Liver (tissue), 9 donors: ENCODE data around the gene FOXN3. TPM values are rescaled to one million over a fixed set of nuclear protein-coding genes. Genes with fewer than 3 reads are reported as not detected.

Experiments used
- DNase-seq: peaks from one replicate; pipeline ENCODE4 v3.0.0-alpha.2; 2017; ENCODE audit warnings: low spot score
- H3K27ac ChIP-seq, 2 donors: one replicate each; pipeline ENCODE4 v1.7.0; 2013; ENCODE audit warnings: inconsistent platforms in 2 of 2, low read length in 2 of 2, control low read depth in 1 of 2, low read depth in 1 of 2, mild to moderate bottlenecking in 1 of 2
- H3K27me3 ChIP-seq, 4 donors: one replicate each; pipeline versions ENCODE4 v1.6.1 to v1.7.0; 2013; ENCODE audit warnings: low read length in 3 of 4, inconsistent platforms in 1 of 4, mild to moderate bottlenecking in 1 of 4, moderate library complexity in 1 of 4; ENCODE audit not compliant: control insufficient read depth in 4 of 4, insufficient read depth in 4 of 4
- H3K36me3 ChIP-seq, 4 donors: one replicate each; pipeline versions ENCODE4 v1.6.1 to v1.7.0; 2013; ENCODE audit warnings: low read length in 3 of 4, mild to moderate bottlenecking in 3 of 4, low read depth in 1 of 4, moderate library complexity in 1 of 4; ENCODE audit not compliant: control insufficient read depth in 4 of 4, insufficient read depth in 3 of 4
- H3K4me1 ChIP-seq, 4 donors: one replicate each; pipeline versions ENCODE4 v1.6.1 to v1.7.0; 2013; ENCODE audit warnings: low read length in 3 of 4, mild to moderate bottlenecking in 3 of 4, moderate library complexity in 1 of 4; ENCODE audit not compliant: control insufficient read depth in 4 of 4, insufficient read depth in 4 of 4
- H3K4me3 ChIP-seq, 3 donors: one replicate each; pipeline versions ENCODE4 v1.6.1 to v1.7.0; 2013; ENCODE audit warnings: low read length in 3 of 3, control low read depth in 1 of 3, low read depth in 1 of 3, mild to moderate bottlenecking in 1 of 3
- H3K9ac ChIP-seq, 2 donors: one replicate each; pipeline ENCODE4 v1.7.0; 2013; ENCODE audit warnings: low read length in 2 of 2, mild to moderate bottlenecking in 2 of 2, moderate library complexity in 2 of 2, control low read depth in 1 of 2, low read depth in 1 of 2
- H3K9me3 ChIP-seq, 4 donors: one replicate each; pipeline versions ENCODE4 v1.6.1 to v1.7.0; 2013; ENCODE audit warnings: low read length in 3 of 4; ENCODE audit not compliant: control insufficient read depth in 4 of 4
- CTCF ChIP-seq: fragments of 150-350 bp; IDR thresholded peaks from 2 replicates; pipeline ENCODE4 v1.5.1; 2017; ENCODE audit warnings: improper control_type of control experiment, low read depth, low read length; ENCODE audit not compliant: missing input control
- FOXA1 ChIP-seq: IDR thresholded peaks from 2 replicates; pipeline ENCODE4 v1.6.1; 2016; ENCODE audit warnings: antibody characterized with exemption
- FOXA2 ChIP-seq: IDR thresholded peaks from 2 replicates; pipeline ENCODE4 v1.6.1; 2016; ENCODE audit warnings: antibody characterized with exemption
- GABPA ChIP-seq, 2 donors: IDR thresholded peaks in 1 of 2; conservative IDR thresholded peaks in 1 of 2; 2 replicates each; pipeline ENCODE4 v1.6.1; 2016; ENCODE audit warnings: antibody characterized with exemption in 2 of 2, mild to moderate bottlenecking in 1 of 2, moderate library complexity in 1 of 2
- HNF4A ChIP-seq, 2 donors: conservative IDR thresholded peaks; 2 replicates each; pipeline ENCODE4 v1.6.1; 2016; ENCODE audit warnings: antibody characterized with exemption in 2 of 2, mild to moderate bottlenecking in 2 of 2
- HNF4G ChIP-seq: IDR thresholded peaks from 2 replicates; pipeline ENCODE4 v1.6.1; 2016; ENCODE audit warnings: antibody characterized with exemption
- MAX ChIP-seq: IDR thresholded peaks from 2 replicates; pipeline ENCODE4 v1.6.1; 2016; ENCODE audit warnings: antibody characterized with exemption
- NR2F2 ChIP-seq: IDR thresholded peaks from 2 replicates; pipeline ENCODE4 v1.6.1; 2016; ENCODE audit warnings: antibody characterized with exemption
- RAD21 ChIP-seq, 2 donors: IDR thresholded peaks; 2 replicates each; pipeline ENCODE4 v1.6.1; 2016; ENCODE audit warnings: antibody characterized with exemption in 2 of 2, mild to moderate bottlenecking in 2 of 2
- REST ChIP-seq: IDR thresholded peaks from 2 replicates; pipeline ENCODE4 v1.6.1; 2016; ENCODE audit warnings: antibody characterized with exemption, mild to moderate bottlenecking
- RXRA ChIP-seq, 2 donors: IDR thresholded peaks; 2 replicates each; pipeline ENCODE4 v1.6.1; 2017 to 2018; ENCODE audit warnings: antibody characterized with exemption in 2 of 2, mild to moderate bottlenecking in 1 of 2
- SP1 ChIP-seq: IDR thresholded peaks from 2 replicates; pipeline ENCODE4 v1.6.1; 2018; ENCODE audit warnings: antibody characterized with exemption, mild to moderate bottlenecking
- TAF1 ChIP-seq: conservative IDR thresholded peaks from 2 replicates; pipeline ENCODE4 v1.6.1; 2016; ENCODE audit warnings: antibody characterized with exemption, mild to moderate bottlenecking
- YY1 ChIP-seq: IDR thresholded peaks from 2 replicates; pipeline ENCODE4 v1.6.1; 2016; ENCODE audit warnings: antibody characterized with exemption, mild to moderate bottlenecking
- ZBTB33 ChIP-seq: IDR thresholded peaks from 2 replicates; pipeline ENCODE4 v1.6.1; 2016; ENCODE audit warnings: antibody characterized with exemption
- WGBS: extraction: QIAGEN DNeasy Blood & Tissue Kit; methylation state at CpG from one replicate; pipeline ENCODE4 v1.1.7; 2013; 5-methylcytosine and 5-hydroxymethylcytosine counted together
- polyA plus RNA-seq, 2 donors: library from polyadenylated mRNA; stranded (reverse) in 1 of 2; unstranded in 1 of 2; fragments of 200-250 nt in 1 of 2; fragments of >200 nt in 1 of 2; fragmentation: Nextera tagmentation in 1 of 2; extraction: Ambion mirVana in 1 of 2; gene quantifications; one replicate each; pipeline versions ENCODE4 v1.2.1 to v1.2.3, GENCODE V29; 2013 to 2015
- total RNA-seq, 2 donors: library from RNA; depleted of rRNA; stranded (reverse); fragments of >200 nt; gene quantifications; one replicate each; pipeline ENCODE4 v1.2.3, GENCODE V29; 2014
- donor health status: healthy.
- donor health status: healthy.
- donor health status: healthy.
- donor health status: healthy.
- donor health status: healthy.

Gene FOXN3
- total and polyA plus RNA-seq, 4 donors: 17.8 to 44.8 (median 35.3) TPM

- Histone ChIP-seq H3K4me3 (no peak overlapping the region), H3K36me3 (no peaks in the 10 kb centered on the region), H3K9ac (no peak overlapping the region), H3K9me3 (no peaks in the 10 kb centered on the region), H3K27me3 (no peaks in the 10 kb centered on the region), H3K27ac (peak overlapping the region; percentile 19 to 69), H3K4me1 (peaks cover 8 to 30% (median 21%) of the 10 kb centered on the region in 4 donors)
- TF ChIP-seq HNF4A (conservative IDR thresholded peaks at IDR 0.05) (no peak), TAF1 (no peak), YY1 (no peak), REST (no peak), RAD21 (IDR thresholded peaks at IDR 0.05) (no peak), NR2F2 (no peak), FOXA1 (no peak), MAX (no peak), HNF4G (no peak), GABPA (IDR thresholded peaks at IDR 0.05 in 1 of 2, conservative IDR thresholded peaks at IDR 0.05 in 1 of 2) (no peak), CTCF (no peak), FOXA2 (no peak)
- no peak for DNase-seq
- 85% methylated on average over 2 of the region's 2 CpGs for WGBS
Observed at GRCh38 chr14:89428173-89428523, 11.1 kb upstream of the FOXN3 start.

GRCh38 chr14:89427426-89428172 is 10.6 kb upstream of the FOXN3 start:
- Histone ChIP-seq H3K4me3 (no peak overlapping the region), H3K9me3 (no peaks in the 10 kb centered on the region), H3K27ac (peak overlapping the region; percentile 27 to 32), H3K36me3 (no peaks in the 10 kb centered on the region), H3K9ac (no peak overlapping the region), H3K27me3 (no peaks in the 10 kb centered on the region), H3K4me1 (peaks cover 8 to 36% (median 24%) of the 10 kb centered on the region in 4 donors)
- peak; percentile 38 to 53 for TF ChIP-seq RAD21 (IDR thresholded peaks at IDR 0.05)
- no peak for TF ChIP-seq CTCF
- TF ChIP-seq SP1: peak; percentile 55
- peak; percentile 14 to 48 for TF ChIP-seq RXRA (IDR thresholded peaks at IDR 0.05)
- no peak for TF ChIP-seq ZBTB33
- TF ChIP-seq HNF4A (conservative IDR thresholded peaks at IDR 0.05): peak; percentile 76 to 81
- no peak for TF ChIP-seq HNF4G
- peak; percentile 53 for TF ChIP-seq YY1
- no peak for TF ChIP-seq REST
- 47% methylated on average over 11 of the region's 11 CpGs for WGBS
- DNase-seq: no peak
